Glutamatergic neuron (in vitro differentiated cells): ENCODE data around the gene CDH22. TPM values are rescaled to one million over a fixed set of nuclear protein-coding genes. Genes with fewer than 3 reads are reported as not detected.
A peak's percentile ranks its signal among the peaks of the same experiment; 100 is the strongest.

Experiments used
- DNase-seq: peaks from one replicate; pipeline ENCODE4 v3.0.0; 2022
- H3K27ac Mint-ChIP-seq: one replicate; pipeline ENCODE4 v1.8.0; 2020; ENCODE audit warnings: mild to moderate bottlenecking, mixed read lengths, inconsistent platforms; ENCODE audit not compliant: unreplicated experiment
- H3K27me3 Mint-ChIP-seq: one replicate; pipeline ENCODE4 v1.8.0; 2020; ENCODE audit warnings: mild to moderate bottlenecking, moderate library complexity, mixed read lengths, inconsistent platforms; ENCODE audit not compliant: unreplicated experiment
- H3K36me3 Mint-ChIP-seq: one replicate; pipeline ENCODE4 v1.8.0; 2020; ENCODE audit warnings: mild to moderate bottlenecking, mixed read lengths, inconsistent platforms; ENCODE audit not compliant: unreplicated experiment
- H3K4me1 Mint-ChIP-seq: one replicate; pipeline ENCODE4 v1.8.0; 2020; ENCODE audit warnings: mild to moderate bottlenecking, low read depth, mixed read lengths, inconsistent platforms; ENCODE audit not compliant: unreplicated experiment
- H3K4me3 Mint-ChIP-seq: one replicate; pipeline ENCODE4 v1.8.0; 2020; ENCODE audit warnings: mild to moderate bottlenecking, mixed read lengths, inconsistent platforms; ENCODE audit not compliant: unreplicated experiment
- H3K9me3 Mint-ChIP-seq: one replicate; pipeline ENCODE4 v1.8.0; 2020; ENCODE audit warnings: mild to moderate bottlenecking, moderate library complexity, mixed read lengths, inconsistent platforms; ENCODE audit not compliant: unreplicated experiment
- total RNA-seq: library from RNA; stranded (reverse); fragmentation: NEBNext Ultra II Directional; extraction: Animal tissue kit (Norgen Biotek cat#: 25700); gene quantifications from one replicate; pipeline ENCODE4 v1.2.1, GENCODE V29; 2021; ENCODE audit not compliant: unreplicated experiment
- TF ChIP-seq, protein P1 (sequence below): fragments of 200-600 bp; sonication (generic); IDR thresholded peaks from one replicate; pipeline ENCODE4 v1.5.0; 2021; ENCODE audit not compliant: partially characterized antibody, unreplicated experiment

The CDH22 gene
- total RNA-seq, 1 donor from 2014 or later = 7.9 TPM

GRCh38 chr20:46277602-46278001 is 30.7 kb downstream of the CDH22 start:
- TF ChIP-seq, protein P1, sequence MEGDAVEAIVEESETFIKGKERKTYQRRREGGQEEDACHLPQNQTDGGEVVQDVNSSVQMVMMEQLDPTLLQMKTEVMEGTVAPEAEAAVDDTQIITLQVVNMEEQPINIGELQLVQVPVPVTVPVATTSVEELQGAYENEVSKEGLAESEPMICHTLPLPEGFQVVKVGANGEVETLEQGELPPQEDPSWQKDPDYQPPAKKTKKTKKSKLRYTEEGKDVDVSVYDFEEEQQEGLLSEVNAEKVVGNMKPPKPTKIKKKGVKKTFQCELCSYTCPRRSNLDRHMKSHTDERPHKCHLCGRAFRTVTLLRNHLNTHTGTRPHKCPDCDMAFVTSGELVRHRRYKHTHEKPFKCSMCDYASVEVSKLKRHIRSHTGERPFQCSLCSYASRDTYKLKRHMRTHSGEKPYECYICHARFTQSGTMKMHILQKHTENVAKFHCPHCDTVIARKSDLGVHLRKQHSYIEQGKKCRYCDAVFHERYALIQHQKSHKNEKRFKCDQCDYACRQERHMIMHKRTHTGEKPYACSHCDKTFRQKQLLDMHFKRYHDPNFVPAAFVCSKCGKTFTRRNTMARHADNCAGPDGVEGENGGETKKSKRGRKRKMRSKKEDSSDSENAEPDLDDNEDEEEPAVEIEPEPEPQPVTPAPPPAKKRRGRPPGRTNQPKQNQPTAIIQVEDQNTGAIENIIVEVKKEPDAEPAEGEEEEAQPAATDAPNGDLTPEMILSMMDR = no peak
- Mint-ChIP-seq H3K27ac (no peak overlapping the region), H3K27me3 (peaks cover 11% of the 10 kb centered on the region), H3K4me3 (no peak overlapping the region), H3K4me1 (peaks cover 24% of the 10 kb centered on the region), H3K9me3 (peaks cover 3% of the 10 kb centered on the region), H3K36me3 (no peaks in the 10 kb centered on the region)
- no peak for DNase-seq

DNA sequence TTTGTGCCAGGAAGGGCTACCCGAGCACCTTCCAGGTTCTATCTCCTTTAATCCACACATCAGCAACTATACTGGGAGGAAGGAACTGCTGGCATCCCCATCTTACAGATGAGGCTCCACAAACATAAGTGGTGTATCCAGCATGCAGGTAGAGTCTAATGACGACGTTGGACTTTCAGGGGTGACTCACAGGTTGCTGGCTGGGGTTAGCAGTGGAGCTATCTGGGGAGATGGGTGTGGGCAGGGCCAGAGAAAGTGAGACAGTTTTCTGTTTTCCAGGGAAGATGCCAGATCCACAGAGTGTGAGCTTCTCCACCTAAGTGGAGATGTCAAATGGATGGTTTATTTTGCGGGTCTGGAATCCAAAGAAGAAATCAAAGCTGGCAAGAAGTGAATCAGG is 31.8 kb downstream of the CDH22 start:
- no peak for DNase-seq
- Mint-ChIP-seq H3K36me3 (no peaks in the 10 kb centered on the region), H3K27me3 (peaks cover 6% of the 10 kb centered on the region), H3K9me3 (peaks cover 8% of the 10 kb centered on the region), H3K27ac (no peak overlapping the region), H3K4me3 (peak overlapping the region; percentile 2), H3K4me1 (peaks cover 15% of the 10 kb centered on the region)
- TF ChIP-seq, protein P1 = no peak

DNA sequence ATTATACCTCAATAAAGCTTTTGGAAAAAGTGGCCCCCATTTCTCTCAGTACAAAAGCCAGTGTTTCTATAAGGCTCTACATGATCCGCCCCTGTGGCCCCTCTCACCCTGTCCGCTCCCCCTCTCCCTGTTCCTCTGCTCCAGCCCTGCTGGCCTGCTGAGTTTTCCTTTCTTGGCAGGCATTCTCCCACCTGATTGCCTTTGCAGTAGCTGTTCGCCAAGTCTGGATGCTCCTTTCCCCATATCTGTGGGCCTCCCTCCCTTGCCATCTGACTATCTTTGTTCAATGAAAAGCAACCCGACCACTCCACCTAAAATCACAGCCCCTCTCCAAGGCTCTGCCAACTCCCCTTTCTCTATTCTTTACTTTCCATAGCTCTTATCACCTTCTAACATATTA is 33.2 kb downstream of the CDH22 start:
- Mint-ChIP-seq H3K36me3 (no peaks in the 10 kb centered on the region), H3K4me1 (peaks cover 16% of the 10 kb centered on the region), H3K9me3 (peaks cover 10% of the 10 kb centered on the region), H3K27ac (no peak overlapping the region), H3K27me3 (peaks cover 6% of the 10 kb centered on the region), H3K4me3 (no peak overlapping the region)
- no peak for DNase-seq
- TF ChIP-seq, protein P1 = no peak

- TF ChIP-seq, protein P1 = no peak
- Mint-ChIP-seq H3K27ac (no peak overlapping the region), H3K27me3 (peaks cover 8% of the 10 kb centered on the region), H3K36me3 (no peaks in the 10 kb centered on the region), H3K4me3 (no peak overlapping the region), H3K9me3 (peaks cover 10% of the 10 kb centered on the region), H3K4me1 (peaks cover 20% of the 10 kb centered on the region)
- DNase-seq = no peak
Measured at GRCh38 chr20:46273717-46274116, 34.6 kb downstream of the CDH22 start.

DNA sequence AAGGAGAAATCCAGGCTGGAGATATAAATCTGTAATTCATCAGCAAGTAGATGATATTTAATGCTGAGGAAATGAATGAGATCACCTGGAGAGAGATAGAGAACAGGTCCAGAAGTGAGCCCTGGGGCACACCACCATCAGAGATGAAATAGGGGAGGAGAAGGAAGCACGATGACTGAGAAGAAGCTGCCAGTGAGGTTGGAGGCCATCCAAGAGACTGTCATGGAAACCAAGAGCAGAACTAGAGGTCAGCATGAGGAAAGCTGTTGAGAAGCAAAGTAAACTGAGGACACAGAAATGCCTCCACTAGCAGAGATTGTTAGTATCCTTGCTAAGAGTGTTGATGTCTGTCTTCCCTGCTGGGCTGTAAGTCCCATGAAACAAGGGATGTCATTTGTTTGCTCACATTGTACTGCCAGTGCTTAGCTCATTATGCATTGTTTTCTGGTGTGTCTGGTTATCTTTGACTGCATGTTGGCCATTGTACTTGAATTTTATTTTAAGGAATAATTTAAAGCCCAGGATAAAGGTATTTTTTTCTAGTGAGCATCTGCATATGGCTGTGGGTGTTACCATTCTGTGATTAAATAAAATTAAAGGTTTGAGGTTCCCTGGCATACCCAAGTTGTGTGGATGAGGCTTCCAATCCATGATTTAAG is 35.8 kb downstream of the CDH22 start:
- Mint-ChIP-seq H3K4me3 (no peak overlapping the region), H3K36me3 (no peaks in the 10 kb centered on the region), H3K27me3 (peaks cover 5% of the 10 kb centered on the region), H3K9me3 (peaks cover 10% of the 10 kb centered on the region), H3K4me1 (peaks cover 20% of the 10 kb centered on the region), H3K27ac (no peak overlapping the region)
- TF ChIP-seq, protein P1 = no peak
- no peak for DNase-seq
